Activated CD4-positive, alpha-beta T cell treated with anti-CD3 and anti-CD28 coated beads for 48 hours (primary cell): ENCODE data around the gene TAF8.
A peak's percentile ranks its signal among the peaks of the same experiment; 100 is the strongest.

ENCODE experiments used
- DNase-seq: peaks from one replicate; pipeline ENCODE4 v3.0.0-alpha.2; 2020

The TAF8 gene

DNA sequence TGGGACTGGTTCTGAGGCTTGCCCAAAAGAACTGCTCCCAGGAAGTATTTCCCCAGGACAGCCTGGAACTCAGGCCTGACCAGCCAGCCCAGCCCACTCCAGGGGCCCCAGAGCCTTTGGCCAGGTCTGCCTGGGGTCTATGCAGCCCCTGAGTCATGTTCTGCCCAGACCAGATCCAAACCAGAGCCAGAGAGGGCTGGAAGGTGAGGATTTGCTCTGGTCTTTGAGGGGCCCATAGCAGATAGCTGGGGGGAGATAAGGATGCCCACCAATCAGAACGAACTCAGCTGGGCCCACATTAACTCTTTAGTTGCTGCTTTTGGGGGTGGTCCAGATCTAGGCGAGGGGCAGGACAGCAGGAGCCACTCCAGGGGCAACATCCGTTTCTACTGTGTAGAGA is 75.3 kb downstream of the TAF8 start:
- no peak for DNase-seq

DNA sequence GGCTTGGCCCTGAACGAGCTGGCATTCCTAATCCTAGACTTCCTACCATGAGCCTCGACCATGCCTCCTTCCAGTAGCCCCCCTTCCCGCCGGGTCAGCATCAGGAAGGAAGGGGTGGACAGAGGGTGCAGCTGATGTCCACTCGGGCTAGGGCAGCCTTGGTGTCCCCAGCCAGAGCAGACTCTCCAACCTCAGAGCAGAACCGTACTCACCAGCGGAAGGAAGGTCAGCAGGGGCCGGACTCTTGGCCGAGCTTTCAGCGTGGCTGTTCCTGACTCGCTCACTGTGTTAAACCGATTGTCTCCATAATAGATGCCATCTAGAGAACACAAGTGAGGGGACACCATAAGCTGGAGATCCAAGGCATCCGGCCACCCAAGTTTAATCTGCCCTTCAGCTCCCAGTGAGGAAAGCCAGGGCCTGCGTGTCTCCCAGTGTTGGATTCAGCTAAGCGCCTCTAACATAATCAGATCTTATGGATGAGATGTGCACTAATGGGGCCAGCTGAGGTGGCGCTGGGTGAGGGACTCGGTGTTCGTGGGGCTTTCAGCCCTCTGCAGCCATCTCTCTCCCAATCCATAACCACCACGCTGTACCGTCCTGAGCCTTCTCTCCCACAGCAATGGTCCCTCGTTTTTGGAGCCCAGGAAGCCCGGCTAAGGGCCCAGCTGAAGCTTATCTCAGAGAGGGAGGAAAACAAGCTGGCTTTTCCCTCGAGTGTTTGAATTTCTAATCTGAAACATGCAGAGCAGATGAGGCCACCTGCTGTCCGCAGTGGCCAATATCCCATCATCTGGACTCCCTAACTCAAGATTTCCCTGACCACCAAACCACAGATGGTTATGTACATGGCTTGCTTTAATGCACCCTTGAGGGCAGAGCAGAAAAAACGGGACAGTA is 78.4 kb downstream of the TAF8 start:
- DNase-seq, result no peak

DNA sequence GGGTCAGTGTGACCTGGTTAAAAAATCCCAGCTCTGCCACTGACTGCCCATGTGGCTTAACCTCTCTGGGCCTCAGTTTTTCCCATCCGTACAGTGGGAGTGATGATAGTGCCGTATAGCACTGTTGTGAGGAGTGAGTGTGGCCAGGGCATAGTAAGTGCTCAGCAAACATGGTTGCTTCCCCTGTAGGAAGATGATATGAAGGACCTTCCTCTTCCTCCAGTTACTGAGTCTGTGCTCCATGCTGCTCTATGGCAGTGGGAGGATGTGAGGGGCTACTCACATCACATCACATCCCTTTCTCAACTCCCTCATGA is 79.0 kb downstream of the TAF8 start:
- DNase-seq, result no peak

DNA sequence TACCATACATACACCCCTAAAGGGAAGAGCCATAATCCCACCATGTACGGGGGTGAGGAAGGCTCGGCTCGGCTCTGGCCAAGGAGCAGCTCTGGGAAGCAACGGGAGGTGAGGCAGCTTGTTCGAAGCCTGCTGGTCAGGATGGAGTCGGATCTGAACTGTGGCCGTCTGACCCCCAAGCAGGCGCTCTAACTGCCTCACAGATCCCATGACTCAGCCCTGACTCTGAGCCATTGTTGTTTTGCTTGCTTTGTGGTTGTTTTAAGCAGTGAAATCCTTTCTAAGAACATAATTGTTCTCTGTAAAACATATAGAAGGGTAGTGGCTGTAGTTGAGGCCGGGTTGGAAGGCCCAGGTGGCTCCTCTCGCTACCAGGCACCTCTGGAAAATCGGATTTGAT is 81.2 kb downstream of the TAF8 start:
- no peak for DNase-seq

DNA sequence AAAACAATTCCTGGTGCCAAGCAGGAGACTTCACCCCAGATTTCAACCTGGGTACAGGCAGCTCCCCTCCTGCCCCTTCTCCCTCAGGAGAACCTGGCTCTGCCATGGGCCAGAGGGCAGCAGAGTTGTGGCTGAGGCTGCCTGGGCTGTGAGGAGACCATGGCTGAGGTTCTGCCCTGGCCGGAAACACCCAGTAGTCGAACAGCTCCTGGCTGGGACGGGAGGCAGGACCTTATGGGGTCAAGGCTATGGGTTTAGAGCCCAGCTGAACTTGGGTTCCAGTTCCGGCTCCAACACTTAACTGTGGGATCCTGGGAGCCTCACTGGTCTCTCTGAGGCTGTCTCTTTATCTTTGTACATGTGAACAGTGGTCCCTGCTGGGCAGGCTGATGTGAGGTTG is 83.6 kb downstream of the TAF8 start:
- no peak for DNase-seq

DNA sequence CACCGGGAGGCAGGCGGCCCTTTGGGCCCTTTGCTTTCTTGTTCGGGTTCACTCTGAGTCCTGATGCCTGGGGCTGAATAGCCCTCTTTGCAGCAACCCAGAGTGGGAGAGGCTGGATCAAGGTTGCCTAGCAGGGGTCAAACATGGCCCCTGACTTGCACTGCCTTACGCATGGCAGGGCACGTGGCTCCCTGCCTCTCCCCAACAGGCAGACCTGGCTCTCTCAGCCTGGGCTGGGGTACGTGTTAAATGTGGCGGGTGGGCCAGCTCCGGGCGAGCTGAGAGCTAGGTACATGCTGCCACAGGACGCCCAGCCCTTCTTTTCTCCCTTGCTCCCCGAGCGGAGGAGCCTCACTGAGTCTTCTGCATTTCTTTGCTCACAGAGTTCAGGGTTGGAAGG is 84.8 kb downstream of the TAF8 start:
- DNase-seq, result no peak

DNA sequence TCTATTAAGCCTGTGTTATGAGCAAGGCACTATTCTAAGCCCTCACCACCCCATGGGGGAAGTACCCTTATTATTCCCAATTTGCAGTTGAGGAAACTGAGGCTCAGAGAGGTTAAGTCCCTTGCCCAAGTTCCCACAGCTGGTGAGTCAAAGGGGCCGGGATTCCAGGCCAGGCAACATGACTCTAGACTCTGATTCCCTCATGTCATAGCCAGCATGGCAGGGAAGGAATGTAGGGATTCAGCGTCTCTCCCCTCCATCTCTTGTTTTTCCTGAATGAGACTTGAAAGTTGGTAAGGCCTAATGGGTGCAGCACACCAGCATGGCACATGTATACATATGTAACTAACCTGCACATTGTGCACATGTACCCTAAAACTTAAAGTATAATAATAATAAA is 85.4 kb downstream of the TAF8 start:
- no peak for DNase-seq

DNA sequence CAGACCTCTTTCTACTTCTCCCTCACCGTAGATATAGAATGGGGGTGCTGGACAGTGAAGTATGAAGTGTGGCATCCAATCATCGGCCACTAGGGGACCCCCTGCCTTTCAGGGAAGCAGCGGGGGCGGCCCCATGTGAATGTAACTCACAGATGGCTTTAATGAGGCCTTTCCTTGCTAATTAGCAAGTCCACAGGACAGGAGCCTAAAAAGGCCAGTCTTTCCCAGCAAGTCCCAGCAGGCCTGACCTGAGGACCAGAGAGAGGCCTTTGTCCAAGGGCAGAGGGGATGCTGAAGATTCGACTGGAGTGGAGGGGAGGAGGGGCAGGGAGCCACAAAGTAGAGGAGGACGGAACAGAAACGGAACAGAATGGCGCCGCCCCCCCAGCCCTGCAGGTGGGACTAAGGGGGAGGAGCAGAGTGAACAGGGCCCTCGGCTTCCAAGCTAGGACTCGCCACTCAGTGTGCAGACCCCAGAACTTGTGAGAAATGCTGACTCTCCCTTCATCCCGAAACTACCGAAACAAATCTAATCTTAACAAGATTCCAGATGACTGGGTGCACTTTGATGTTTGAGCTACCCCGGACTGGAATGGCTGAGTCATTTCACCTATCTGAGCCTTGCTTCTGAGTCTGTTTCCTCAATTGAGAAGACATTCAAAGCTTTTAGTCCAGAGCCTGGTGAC is 86.3 kb downstream of the TAF8 start:
- DNase-seq, result peak; percentile 52
